ENCODE results near the gene ZNF18. TPM values are rescaled to one million over a fixed set of nuclear protein-coding genes. Genes with fewer than 3 reads are reported as not detected.

ZNF18 gene
- total and polyA plus RNA-seq, 2 donors (not counting 3 experiments of a cell fraction or from before 2014, with no cell fraction given) = 2.3 to 5.8 TPM

GRCh38 chr17:11940904-11941303 lies 56.4 kb downstream of the ZNF18 start:
- TF ChIP-seq MAX (IDR thresholded peaks at IDR 0.05; ENCODE audit: insufficient read depth, insufficient read length) (no peak), GATA2 (IDR thresholded peaks at IDR 0.05; ENCODE audit: insufficient read depth, insufficient read length, low read depth, low read length) (no peak), POLR2AphosphoS5 (IDR thresholded peaks at IDR 0.05; ENCODE audit: insufficient read depth, low read depth, low read length) (no peak), FOS (IDR thresholded peaks at IDR 0.05; ENCODE audit: borderline replicate concordance, insufficient read depth, low read length) (no peak), CTCF (IDR thresholded peaks at IDR 0.05; ENCODE audit: extremely low read depth in 1 of 2, insufficient read depth in 1 of 2, low read depth in 1 of 2, low read length in 2 of 2) (no peak), MYC (IDR thresholded peaks at IDR 0.05; ENCODE audit: low read depth, low read length) (no peak), JUN (IDR thresholded peaks at IDR 0.05; ENCODE audit: borderline replicate concordance, insufficient read depth, insufficient read length, low read depth) (no peak)
- POLR2A ChIA-PET = no interaction called here
- H3K79me2 ChIP-seq (ENCODE audit: control insufficient read depth, insufficient read depth, low read length) = no peaks in the 10 kb centered on the region
- no peaks in the 10 kb centered on the region for H3K4me1 ChIP-seq (ENCODE audit: control insufficient read depth, extremely low read depth, insufficient read depth, low read length)
- DNase-seq (ENCODE audit: low read depth, low spot score) (no peak), FAIRE-seq (no peak)
- intact Hi-C loops (cut with micrococcal nuclease) = no loop called here
- H3K9ac ChIP-seq (replicated peaks; ENCODE audit: extremely low read depth, insufficient read depth, low read length) = no peak overlapping the region
- H4K20me1 ChIP-seq (replicated peaks; ENCODE audit: control insufficient read depth, extremely low read depth, insufficient read depth, low read length) = no peaks in the 10 kb centered on the region
- dilution Hi-C loops (cut with MboI; ENCODE audit: extremely low pct_ligation_motif_present, low sequenced_read_pairs) = no loop called here
- H2AFZ ChIP-seq (ENCODE audit: low read depth, low read length) = no peak overlapping the region
- H3K4me3 ChIP-seq (replicated peaks in 1 of 3; ENCODE audit: insufficient read depth in 1 of 3, low read depth in 1 of 3, low read length in 3 of 3) = no peak overlapping the region
- H3K9me1 ChIP-seq (replicated peaks; ENCODE audit: control insufficient read depth, extremely low read depth, insufficient read depth, low read length) = no peaks in the 10 kb centered on the region
- no TSS peak for BruUV-seq (replicated peaks)
- H3K27ac ChIP-seq (ENCODE audit: insufficient read depth, low read depth, low read length) = no peak overlapping the region
- H3K36me3 ChIP-seq (ENCODE audit: control insufficient read depth in 2 of 2, extremely low read depth in 1 of 2, insufficient read depth in 2 of 2, low read length in 2 of 2) = no peaks in the 10 kb centered on the region
- H3K4me2 ChIP-seq (ENCODE audit: insufficient read depth, low read length) = no peak overlapping the region
- no peaks in the 10 kb centered on the region for H3K27me3 ChIP-seq (ENCODE audit: control insufficient read depth in 2 of 2, insufficient read depth in 2 of 2, low read length in 2 of 2)
- CTCF ChIA-PET = no interaction called here
- no peaks in the 10 kb centered on the region for H3K9me3 ChIP-seq (replicated peaks; ENCODE audit: control insufficient read depth, insufficient read depth, low read length)
